C4-2B (cell line): ENCODE data around the gene ADGRD1.

ENCODE experiments used
- H3K27ac ChIP-seq: fragments of 450-650 bp; 2 replicates; pipeline ENCODE4 v1.5.1; 2017
- CTCF ChIP-seq: fragments of 450-650 bp; conservative IDR thresholded peaks from 2 replicates; pipeline ENCODE4 v1.5.1; 2017; ENCODE audit warnings: mild to moderate bottlenecking
- ZFX ChIP-seq: fragments of 450-650 bp; IDR thresholded peaks from 2 replicates; pipeline ENCODE4 v1.6.1; 2017

Gene ADGRD1

GRCh38 chr12:131092901-131093603 is 139.3 kb downstream of the ADGRD1 start:
- H3K27ac ChIP-seq = no peak overlapping the region
- TF ChIP-seq CTCF = no peak
- no peak for TF ChIP-seq ZFX

GRCh38 chr12:131093604-131093955 is 139.9 kb downstream of the ADGRD1 start:
- TF ChIP-seq ZFX (no peak), CTCF (no peak)
- H3K27ac ChIP-seq = no peak overlapping the region

GRCh38 chr12:131093971-131094830 is 140.5 kb downstream of the ADGRD1 start:
- TF ChIP-seq CTCF (no peak), ZFX (no peak)
- H3K27ac ChIP-seq = no peak overlapping the region

- no peak overlapping the region for H3K27ac ChIP-seq
- TF ChIP-seq CTCF (no peak), ZFX (no peak)
Observed at GRCh38 chr12:131094831-131095805, 141.4 kb downstream of the ADGRD1 start.

GRCh38 chr12:131095826-131096680 is 142.3 kb downstream of the ADGRD1 start:
- H3K27ac ChIP-seq = no peak overlapping the region
- TF ChIP-seq CTCF = no peak
- TF ChIP-seq ZFX = no peak

GRCh38 chr12:131096681-131097181 is 143.0 kb downstream of the ADGRD1 start:
- TF ChIP-seq CTCF (no peak), ZFX (no peak)
- H3K27ac ChIP-seq = no peak overlapping the region
